Ammon's horn (tissue), 1 donor: ENCODE results near the gene PLEKHA5.
A peak's percentile ranks its signal among the peaks of the same experiment; 100 is the strongest.
"Not testable (repeated sequence)": the region's sequence is repeated elsewhere in the genome, so short reads cannot be mapped to it uniquely, and the experiment has no call there.

Experiments used
- DNase-seq: peaks from one replicate; pipeline ENCODE4 v3.0.0-alpha.2; 2016; ENCODE audit warnings: low spot score

Gene PLEKHA5

GRCh38 chr12:19282133-19282699 lies 152.7 kb downstream of the PLEKHA5 start:
- no peak for DNase-seq

GRCh38 chr12:19284658-19285057 lies 155.1 kb downstream of the PLEKHA5 start:
- DNase-seq, result no peak

GRCh38 chr12:19285793-19286448 lies 156.4 kb downstream of the PLEKHA5 start:
- no peak for DNase-seq

- DNase-seq, result no peak
Measured at GRCh38 chr12:19287302-19287701, 157.8 kb downstream of the PLEKHA5 start.

GRCh38 chr12:19288161-19288560 lies 158.6 kb downstream of the PLEKHA5 start:
- no peak for DNase-seq

GRCh38 chr12:19288603-19289244 lies 159.2 kb downstream of the PLEKHA5 start:
- peak; percentile 37 for DNase-seq

- DNase-seq, result no peak
Measured at GRCh38 chr12:19298836-19299605, 169.5 kb downstream of the PLEKHA5 start.

GRCh38 chr12:19299765-19300164 lies 170.2 kb downstream of the PLEKHA5 start:
- no peak for DNase-seq

GRCh38 chr12:19301223-19301622 lies 171.7 kb downstream of the PLEKHA5 start:
- no peak for DNase-seq

- no peak for DNase-seq
Measured at GRCh38 chr12:19301688-19302087, 172.2 kb downstream of the PLEKHA5 start.

GRCh38 chr12:19302100-19302640 lies 172.6 kb downstream of the PLEKHA5 start:
- no peak for DNase-seq

GRCh38 chr12:19303496-19303895 lies 174.0 kb downstream of the PLEKHA5 start:
- DNase-seq, result no peak

GRCh38 chr12:19304149-19304750 lies 174.7 kb downstream of the PLEKHA5 start:
- DNase-seq, result no peak

- not testable (repeated sequence) for DNase-seq
Measured at GRCh38 chr12:19305621-19306020, 176.1 kb downstream of the PLEKHA5 start.

GRCh38 chr12:19306366-19306765 lies 176.8 kb downstream of the PLEKHA5 start:
- DNase-seq, result no peak

GRCh38 chr12:19307451-19307850 lies 177.9 kb downstream of the PLEKHA5 start:
- DNase-seq, result no peak

- no peak for DNase-seq
Measured at GRCh38 chr12:19311165-19311564, 181.6 kb downstream of the PLEKHA5 start.

- no peak for DNase-seq
Measured at GRCh38 chr12:19312637-19313036, 183.1 kb downstream of the PLEKHA5 start.

- no peak for DNase-seq
Measured at GRCh38 chr12:19316425-19316824, 186.9 kb downstream of the PLEKHA5 start.

GRCh38 chr12:19322376-19322775 lies 192.8 kb downstream of the PLEKHA5 start:
- no peak for DNase-seq

GRCh38 chr12:19323805-19324204 lies 194.3 kb downstream of the PLEKHA5 start:
- DNase-seq, result no peak

GRCh38 chr12:19326102-19326501 lies 196.6 kb downstream of the PLEKHA5 start:
- DNase-seq, result no peak
